ENCODE results near the gene TNS1.

DNA sequence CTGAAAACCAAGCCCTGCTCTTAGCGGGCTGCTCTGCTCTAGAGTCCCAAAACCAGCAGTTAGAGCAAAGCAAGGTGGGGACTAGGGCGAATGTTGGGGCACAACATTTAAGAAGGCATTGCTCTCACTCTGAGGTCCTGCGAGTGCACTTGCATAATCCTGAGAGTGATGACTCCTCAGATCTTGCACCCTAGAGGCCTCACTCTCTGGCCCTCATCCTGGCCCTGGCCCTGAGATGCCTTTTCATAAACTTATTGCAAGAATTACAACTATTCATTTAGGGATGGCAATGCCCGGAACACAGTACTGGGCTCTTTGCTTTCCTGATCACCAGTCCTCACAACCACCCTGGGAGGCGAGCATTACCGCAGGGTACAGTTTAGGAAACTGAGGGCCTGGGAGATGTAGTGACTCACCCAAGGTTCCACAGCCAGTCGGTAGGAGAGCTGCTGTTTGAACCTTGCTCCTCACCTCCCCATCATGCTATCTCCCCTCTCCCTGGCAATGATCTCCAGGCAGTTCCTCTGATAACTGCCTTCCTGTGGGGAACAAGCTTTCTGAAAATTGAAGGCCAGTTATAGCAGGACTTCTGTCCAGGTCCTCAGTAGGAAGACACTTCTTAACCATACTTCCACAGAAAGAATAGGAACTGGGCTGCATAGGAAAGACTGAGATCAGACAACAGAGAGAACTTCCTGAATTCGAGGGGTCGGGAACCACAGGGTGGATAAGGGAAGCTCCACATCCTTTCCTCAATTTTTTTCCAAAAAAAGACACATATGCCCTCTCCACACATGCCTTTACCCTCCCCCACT lies 91.3 kb downstream of the TNS1 start:
- TF ChIP-seq, protein P1, sequence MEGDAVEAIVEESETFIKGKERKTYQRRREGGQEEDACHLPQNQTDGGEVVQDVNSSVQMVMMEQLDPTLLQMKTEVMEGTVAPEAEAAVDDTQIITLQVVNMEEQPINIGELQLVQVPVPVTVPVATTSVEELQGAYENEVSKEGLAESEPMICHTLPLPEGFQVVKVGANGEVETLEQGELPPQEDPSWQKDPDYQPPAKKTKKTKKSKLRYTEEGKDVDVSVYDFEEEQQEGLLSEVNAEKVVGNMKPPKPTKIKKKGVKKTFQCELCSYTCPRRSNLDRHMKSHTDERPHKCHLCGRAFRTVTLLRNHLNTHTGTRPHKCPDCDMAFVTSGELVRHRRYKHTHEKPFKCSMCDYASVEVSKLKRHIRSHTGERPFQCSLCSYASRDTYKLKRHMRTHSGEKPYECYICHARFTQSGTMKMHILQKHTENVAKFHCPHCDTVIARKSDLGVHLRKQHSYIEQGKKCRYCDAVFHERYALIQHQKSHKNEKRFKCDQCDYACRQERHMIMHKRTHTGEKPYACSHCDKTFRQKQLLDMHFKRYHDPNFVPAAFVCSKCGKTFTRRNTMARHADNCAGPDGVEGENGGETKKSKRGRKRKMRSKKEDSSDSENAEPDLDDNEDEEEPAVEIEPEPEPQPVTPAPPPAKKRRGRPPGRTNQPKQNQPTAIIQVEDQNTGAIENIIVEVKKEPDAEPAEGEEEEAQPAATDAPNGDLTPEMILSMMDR (IDR thresholded peaks at IDR 0.05; ENCODE audit: insufficient read depth, low read depth, low read length): no peak
- TF ChIP-seq EZH2 (IDR thresholded peaks at IDR 0.05; ENCODE audit: insufficient read depth, low read length): no peak
